Measurements from ENCODE around the gene MANEA. TPM values are rescaled to one million over a fixed set of nuclear protein-coding genes. Genes with fewer than 3 reads are reported as not detected.
"Not testable (repeated sequence)": the region's sequence is repeated elsewhere in the genome, so short reads cannot be mapped to it uniquely, and the experiment has no call there.

Gene MANEA
- polyA plus RNA-seq, 3 donors from 2014 or later = 2.2 to 6.2 (median 3.8) TPM

- not testable (repeated sequence) for H3K4me3 Mint-ChIP-seq; H3K9me3 Mint-ChIP-seq; H3K27ac Mint-ChIP-seq; DNase-seq; H3K4me1 Mint-ChIP-seq; H3K27me3 Mint-ChIP-seq (ENCODE audit: low read depth in 3 of 3)
- H3K36me3 Mint-ChIP-seq = peaks cover 5 to 32% (median 12%) of the 10 kb centered on the region in 3 donors
Observed at GRCh38 chr6:95560956-95561355, 16.4 kb upstream of the MANEA start.

GRCh38 chr6:95569560-95569959 lies 7.8 kb upstream of the MANEA start:
- Mint-ChIP-seq H3K27ac (no peak overlapping the region), H3K36me3 (no peaks in the 10 kb centered on the region), H3K4me3 (no peak overlapping the region)

DNA sequence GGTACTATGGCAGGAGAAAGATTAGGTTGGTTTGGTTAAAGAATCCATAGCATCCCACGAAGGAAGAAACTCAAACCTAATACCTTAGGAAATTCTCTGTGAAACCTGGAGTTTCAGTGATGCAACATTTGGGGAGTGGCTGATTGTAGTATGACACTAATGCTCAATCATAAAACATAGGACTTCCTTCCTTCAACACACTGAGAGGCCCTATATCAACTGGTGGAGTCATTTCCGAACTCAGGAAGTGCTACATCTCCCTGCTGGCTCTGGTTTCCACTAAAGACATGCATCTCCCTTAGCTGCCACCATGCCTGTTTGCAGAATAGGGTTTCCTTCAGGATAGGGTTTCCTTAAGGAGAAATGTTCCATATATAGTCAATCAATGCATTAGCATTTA lies 5.2 kb upstream of the MANEA start:
- H3K4me3 Mint-ChIP-seq = no peak overlapping the region
- H3K4me1 Mint-ChIP-seq = peaks cover 31 to 59% of the 10 kb centered on the region in 2 donors
- H3K36me3 Mint-ChIP-seq = no peaks in the 10 kb centered on the region
- peaks cover 0 to 3% (median 0%) of the 10 kb centered on the region in 3 donors for H3K27me3 Mint-ChIP-seq (ENCODE audit: low read depth in 3 of 3)
- no peaks in the 10 kb centered on the region for H3K9me3 Mint-ChIP-seq
- H3K27ac Mint-ChIP-seq = no peak overlapping the region
- no peak for DNase-seq

More at GRCh38 chr6:95569560-95569959, 7.8 kb upstream of the MANEA start:
- Mint-ChIP-seq H3K27me3 (ENCODE audit: low read depth in 3 of 3) (no peaks in the 10 kb centered on the region), H3K4me1 (peaks cover 17 to 33% of the 10 kb centered on the region in 2 donors), H3K9me3 (no peaks in the 10 kb centered on the region)
- no peak for DNase-seq

DNA sequence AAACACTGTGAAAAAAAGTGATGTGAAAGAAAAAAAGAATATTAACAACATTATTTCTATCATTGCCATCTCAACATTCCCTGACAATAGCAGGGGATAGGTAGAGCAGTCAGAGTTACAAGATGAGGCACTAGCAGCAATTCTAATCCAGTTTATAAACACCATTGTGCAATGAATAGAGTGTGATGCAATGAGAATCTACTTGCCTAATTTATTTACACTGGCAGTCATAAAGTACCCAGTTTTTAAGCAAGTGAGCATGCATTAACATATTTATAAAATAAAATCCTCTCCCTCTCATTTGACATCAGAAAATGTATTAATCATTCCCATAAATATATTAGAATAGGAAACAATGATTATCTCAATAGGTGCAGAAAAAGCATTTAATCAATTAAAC lies 2.5 kb upstream of the MANEA start:
- Mint-ChIP-seq H3K4me1 (peaks cover 48 to 83% of the 10 kb centered on the region in 2 donors), H3K4me3 (peak overlapping the region in 3 of 5 donors; percentile 97 to 99 (median 97)), H3K27ac (peak overlapping the region in 1 of 6 donors; percentile 97)

GRCh38 chr6:95576218-95576997 lies 927 bp upstream of the MANEA start:
- Mint-ChIP-seq H3K9me3 (no peaks in the 10 kb centered on the region), H3K36me3 (peaks cover 0 to 3% (median 0%) of the 10 kb centered on the region in 3 donors), H3K4me1 (peaks cover 46 to 85% of the 10 kb centered on the region in 2 donors), H3K4me3 (peak overlapping the region; percentile 93 to 99 (median 97)), H3K27me3 (ENCODE audit: low read depth in 3 of 3) (peaks cover 0 to 10% (median 3%) of the 10 kb centered on the region in 3 donors), H3K27ac (peak overlapping the region; percentile 95 to 99 (median 98))
- DNase-seq = peak; percentile 20 to 36 (median 27)

More for the DNA sequence above, 2.5 kb upstream of the MANEA start:
- Mint-ChIP-seq H3K9me3 (no peaks in the 10 kb centered on the region), H3K36me3 (peaks cover 0 to 3% (median 0%) of the 10 kb centered on the region in 3 donors), H3K27me3 (ENCODE audit: low read depth in 3 of 3) (peaks cover 0 to 10% (median 3%) of the 10 kb centered on the region in 3 donors)
- no peak for DNase-seq

DNA sequence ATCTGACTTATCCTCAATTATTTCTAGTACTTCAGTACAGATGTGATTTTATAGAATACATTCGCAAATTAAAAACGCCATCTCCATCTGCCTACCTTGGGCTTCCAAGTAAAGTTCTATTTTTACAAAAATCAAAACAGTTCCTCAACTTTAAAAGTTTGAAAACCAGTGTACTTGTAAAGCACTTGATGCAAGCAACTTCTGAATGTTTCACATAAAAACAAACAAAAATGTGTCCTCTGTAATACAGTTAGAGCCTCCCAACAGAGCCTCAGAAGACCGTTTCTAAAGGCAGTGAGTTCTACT lies 384 bp upstream of the MANEA start:
- peaks cover 45 to 80% of the 10 kb centered on the region in 2 donors for H3K4me1 Mint-ChIP-seq
- H3K27me3 Mint-ChIP-seq (ENCODE audit: low read depth in 3 of 3) = peaks cover 0 to 10% (median 3%) of the 10 kb centered on the region in 3 donors

DNA sequence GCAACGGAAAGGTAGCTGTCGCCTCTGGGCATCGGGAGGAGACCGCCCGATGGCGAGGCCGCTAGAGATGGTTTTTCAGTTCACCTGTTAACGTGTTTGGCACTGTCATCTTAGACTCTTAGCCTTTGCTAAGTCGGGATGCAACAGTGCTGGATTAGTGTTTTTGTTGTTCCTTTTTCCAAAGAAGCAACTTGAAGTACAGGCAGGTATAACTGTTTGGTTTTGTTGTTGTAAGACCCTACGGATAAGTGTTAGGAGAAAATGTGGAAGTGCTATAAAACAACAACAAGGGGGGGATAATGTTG lies 723 bp downstream of the MANEA start:
- Mint-ChIP-seq H3K4me3 (peak overlapping the region; percentile 93 to 99 (median 97)), H3K27ac (peak overlapping the region; percentile 95 to 99 (median 98)), H3K9me3 (no peaks in the 10 kb centered on the region), H3K36me3 (peaks cover 0 to 3% (median 0%) of the 10 kb centered on the region in 3 donors), H3K4me1 (peaks cover 40 to 73% of the 10 kb centered on the region in 2 donors), H3K27me3 (ENCODE audit: low read depth in 3 of 3) (peaks cover 0 to 10% (median 3%) of the 10 kb centered on the region in 3 donors)
- no peak for DNase-seq

More for the DNA sequence above, 384 bp upstream of the MANEA start:
- H3K4me3 Mint-ChIP-seq = peak overlapping the region; percentile 93 to 99 (median 97)
- H3K27ac Mint-ChIP-seq = peak overlapping the region; percentile 95 to 99 (median 98)
- H3K36me3 Mint-ChIP-seq = peaks cover 0 to 3% (median 0%) of the 10 kb centered on the region in 3 donors
- no peak for DNase-seq
- no peaks in the 10 kb centered on the region for H3K9me3 Mint-ChIP-seq

- Mint-ChIP-seq H3K27me3 (ENCODE audit: low read depth in 3 of 3) (peaks cover 0 to 12% (median 3%) of the 10 kb centered on the region in 3 donors), H3K27ac (no peak overlapping the region), H3K36me3 (peaks cover 7 to 12% (median 9%) of the 10 kb centered on the region in 3 donors), H3K4me1 (peaks cover 23 to 45% of the 10 kb centered on the region in 2 donors), H3K9me3 (peaks cover 7 to 16% (median 11%) of the 10 kb centered on the region in 6 donors), H3K4me3 (no peak overlapping the region)
- no peak for DNase-seq
Observed at GRCh38 chr6:95581073-95581472, 3.7 kb downstream of the MANEA start.

DNA sequence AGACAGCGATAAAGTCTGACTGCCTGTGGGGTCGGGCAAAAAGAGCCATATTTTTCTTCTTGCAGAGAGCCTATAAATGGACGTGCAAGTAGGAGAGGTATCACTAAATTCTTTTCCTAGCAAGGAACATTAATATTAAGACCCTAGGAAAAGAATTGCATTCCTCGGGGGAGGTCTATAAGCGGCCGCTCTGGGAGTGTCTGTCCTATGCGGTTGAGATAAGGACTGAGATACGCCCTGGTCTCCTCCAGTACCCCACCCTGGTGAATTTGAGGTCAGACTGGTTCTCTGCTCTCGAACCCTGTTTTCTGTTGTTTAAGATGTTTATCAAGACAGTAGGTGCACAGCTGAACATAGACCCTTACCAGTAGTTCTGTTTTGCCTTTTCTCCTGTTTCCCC lies 6.9 kb downstream of the MANEA start:
- Mint-ChIP-seq H3K9me3 (peaks cover 7 to 16% (median 11%) of the 10 kb centered on the region in 6 donors), H3K4me1 (peaks cover 13 to 32% of the 10 kb centered on the region in 2 donors), H3K36me3 (peaks cover 6 to 15% (median 12%) of the 10 kb centered on the region in 3 donors), H3K27ac (peak overlapping the region in 1 of 6 donors; percentile 38)
- not testable (repeated sequence) for H3K4me3 Mint-ChIP-seq; H3K27me3 Mint-ChIP-seq (ENCODE audit: low read depth in 3 of 3)
- peak in 1 of 3 donors; percentile 1 for DNase-seq

DNA sequence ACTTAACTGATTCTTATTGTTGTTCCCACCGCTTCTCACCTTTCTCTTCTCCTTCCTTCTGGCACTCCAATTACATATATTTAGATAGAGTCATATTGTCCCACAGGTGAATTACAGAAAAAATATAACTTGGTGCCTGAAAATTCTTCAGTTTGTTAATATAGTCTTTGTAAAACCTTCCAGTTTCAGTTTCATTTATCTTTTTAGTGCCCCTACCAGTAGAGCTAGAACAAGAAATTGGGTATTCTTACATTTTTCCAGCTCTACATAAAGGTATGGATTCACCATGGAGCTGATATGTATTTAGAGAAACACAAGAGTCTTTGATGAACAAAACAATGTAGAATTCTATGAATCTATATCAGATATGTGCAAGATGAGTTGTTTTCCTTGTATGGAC lies 10.7 kb downstream of the MANEA start:
- H3K4me3 Mint-ChIP-seq = peak overlapping the region in 2 of 5 donors; percentile 11 to 22
- peaks cover 7 to 16% (median 11%) of the 10 kb centered on the region in 6 donors for H3K9me3 Mint-ChIP-seq
- peaks cover 0 to 3% (median 0%) of the 10 kb centered on the region in 3 donors for H3K27me3 Mint-ChIP-seq (ENCODE audit: low read depth in 3 of 3)
- H3K27ac Mint-ChIP-seq = peak overlapping the region in 2 of 6 donors; percentile 1 to 31
- H3K4me1 Mint-ChIP-seq = peaks cover 10 to 21% of the 10 kb centered on the region in 2 donors
- no peak for DNase-seq
- peaks cover 15 to 24% (median 16%) of the 10 kb centered on the region in 3 donors for H3K36me3 Mint-ChIP-seq

- peaks cover 0 to 3% (median 0%) of the 10 kb centered on the region in 3 donors for H3K27me3 Mint-ChIP-seq (ENCODE audit: low read depth in 3 of 3)
- DNase-seq = no peak
- no peak overlapping the region for H3K27ac Mint-ChIP-seq
- H3K36me3 Mint-ChIP-seq = peaks cover 12 to 24% (median 15%) of the 10 kb centered on the region in 3 donors
- H3K9me3 Mint-ChIP-seq = peaks cover 5 to 10% (median 7%) of the 10 kb centered on the region in 6 donors
- H3K4me1 Mint-ChIP-seq = peaks cover 10 to 21% of the 10 kb centered on the region in 2 donors
- H3K4me3 Mint-ChIP-seq = no peak overlapping the region
Observed at GRCh38 chr6:95589067-95589466, 11.7 kb downstream of the MANEA start.

- H3K36me3 Mint-ChIP-seq = peaks cover 7 to 19% (median 7%) of the 10 kb centered on the region in 3 donors
- H3K4me3 Mint-ChIP-seq = no peak overlapping the region
- H3K4me1 Mint-ChIP-seq = peaks cover 10 to 21% of the 10 kb centered on the region in 2 donors
- H3K27ac Mint-ChIP-seq = no peak overlapping the region
- H3K27me3 Mint-ChIP-seq (ENCODE audit: low read depth in 3 of 3) = no peaks in the 10 kb centered on the region
- H3K9me3 Mint-ChIP-seq = peaks cover 0 to 1% (median 0%) of the 10 kb centered on the region in 6 donors
- no peak for DNase-seq
Observed at GRCh38 chr6:95589826-95590570, 12.7 kb downstream of the MANEA start.

DNA sequence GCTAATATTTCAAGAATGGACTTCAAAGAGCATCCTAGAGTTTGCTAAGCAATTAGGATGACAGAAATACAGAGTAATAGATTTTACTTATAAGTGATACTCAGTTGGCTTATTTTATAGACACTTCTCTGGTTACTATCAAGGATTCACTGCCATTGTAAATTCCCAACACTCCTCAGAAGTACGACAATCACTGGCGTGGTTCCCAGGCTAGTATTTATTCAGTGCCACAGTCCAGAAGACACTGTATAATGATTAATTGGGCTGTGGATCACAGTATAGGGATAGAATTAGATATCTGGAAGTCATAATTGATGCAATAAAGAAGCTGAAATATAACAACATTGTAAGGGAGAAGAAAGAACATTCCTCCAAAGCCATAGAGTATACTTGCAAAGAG lies 15.7 kb downstream of the MANEA start:
- Mint-ChIP-seq H3K4me1 (peaks cover 3 to 11% of the 10 kb centered on the region in 2 donors), H3K4me3 (no peak overlapping the region), H3K36me3 (peaks cover 2 to 19% (median 9%) of the 10 kb centered on the region in 3 donors), H3K27ac (no peak overlapping the region), H3K27me3 (ENCODE audit: low read depth in 3 of 3) (peaks cover 0 to 2% (median 0%) of the 10 kb centered on the region in 3 donors), H3K9me3 (peaks cover 0 to 1% (median 0%) of the 10 kb centered on the region in 6 donors)
- DNase-seq = no peak

GRCh38 chr6:95596021-95596420 lies 18.7 kb downstream of the MANEA start:
- Mint-ChIP-seq H3K4me3 (no peak overlapping the region), H3K9me3 (peaks cover 0 to 1% (median 0%) of the 10 kb centered on the region in 6 donors), H3K27me3 (ENCODE audit: low read depth in 3 of 3) (peaks cover 0 to 3% (median 0%) of the 10 kb centered on the region in 3 donors), H3K36me3 (peaks cover 7 to 19% (median 10%) of the 10 kb centered on the region in 3 donors), H3K4me1 (peaks cover 0 to 5% of the 10 kb centered on the region in 2 donors), H3K27ac (no peak overlapping the region)
- no peak for DNase-seq

Data from immature natural killer cell (primary cell).